Liver (tissue), 3 donors: ENCODE measurements around the gene KATNAL2.
"Not testable (repeated sequence)": the region's sequence is repeated elsewhere in the genome, so short reads cannot be mapped to it uniquely, and the experiment has no call there.

Experiments
- CTCF ChIP-seq: fragments of 150-350 bp; IDR thresholded peaks from 2 replicates; pipeline ENCODE4 v1.5.1; 2017; ENCODE audit warnings: improper control_type of control experiment, low read depth, low read length; ENCODE audit not compliant: missing input control
- JUND ChIP-seq, 2 donors: IDR thresholded peaks; 2 replicates each; pipeline ENCODE4 v1.6.1; 2016; ENCODE audit warnings: antibody characterized with exemption in 2 of 2
- TF ChIP-seq, protein P1 (sequence below): IDR thresholded peaks from 2 replicates; pipeline ENCODE4 v1.6.1; 2016; ENCODE audit warnings: antibody characterized with exemption, mild to moderate bottlenecking
- donor health status: healthy.
- donor health status: healthy.

- TF ChIP-seq, protein P1, sequence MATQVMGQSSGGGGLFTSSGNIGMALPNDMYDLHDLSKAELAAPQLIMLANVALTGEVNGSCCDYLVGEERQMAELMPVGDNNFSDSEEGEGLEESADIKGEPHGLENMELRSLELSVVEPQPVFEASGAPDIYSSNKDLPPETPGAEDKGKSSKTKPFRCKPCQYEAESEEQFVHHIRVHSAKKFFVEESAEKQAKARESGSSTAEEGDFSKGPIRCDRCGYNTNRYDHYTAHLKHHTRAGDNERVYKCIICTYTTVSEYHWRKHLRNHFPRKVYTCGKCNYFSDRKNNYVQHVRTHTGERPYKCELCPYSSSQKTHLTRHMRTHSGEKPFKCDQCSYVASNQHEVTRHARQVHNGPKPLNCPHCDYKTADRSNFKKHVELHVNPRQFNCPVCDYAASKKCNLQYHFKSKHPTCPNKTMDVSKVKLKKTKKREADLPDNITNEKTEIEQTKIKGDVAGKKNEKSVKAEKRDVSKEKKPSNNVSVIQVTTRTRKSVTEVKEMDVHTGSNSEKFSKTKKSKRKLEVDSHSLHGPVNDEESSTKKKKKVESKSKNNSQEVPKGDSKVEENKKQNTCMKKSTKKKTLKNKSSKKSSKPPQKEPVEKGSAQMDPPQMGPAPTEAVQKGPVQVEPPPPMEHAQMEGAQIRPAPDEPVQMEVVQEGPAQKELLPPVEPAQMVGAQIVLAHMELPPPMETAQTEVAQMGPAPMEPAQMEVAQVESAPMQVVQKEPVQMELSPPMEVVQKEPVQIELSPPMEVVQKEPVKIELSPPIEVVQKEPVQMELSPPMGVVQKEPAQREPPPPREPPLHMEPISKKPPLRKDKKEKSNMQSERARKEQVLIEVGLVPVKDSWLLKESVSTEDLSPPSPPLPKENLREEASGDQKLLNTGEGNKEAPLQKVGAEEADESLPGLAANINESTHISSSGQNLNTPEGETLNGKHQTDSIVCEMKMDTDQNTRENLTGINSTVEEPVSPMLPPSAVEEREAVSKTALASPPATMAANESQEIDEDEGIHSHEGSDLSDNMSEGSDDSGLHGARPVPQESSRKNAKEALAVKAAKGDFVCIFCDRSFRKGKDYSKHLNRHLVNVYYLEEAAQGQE, result not testable (repeated sequence)
- TF ChIP-seq CTCF; JUND (IDR thresholded peaks at IDR 0.05): not testable (repeated sequence)
These were observed 48.9 kb downstream of the KATNAL2 start for GRCh38 chr18:46966266-46966665.
